Astrocyte (in vitro differentiated cells and primary cell): ENCODE results near the gene OPCML. TPM values are rescaled to one million over a fixed set of nuclear protein-coding genes. Genes with fewer than 3 reads are reported as not detected.

Experiments
- DNase-seq: peaks from one replicate; pipeline ENCODE4 v3.0.0-alpha.2; 2010; ENCODE audit warnings: low read depth
- FAIRE-seq: peaks from 2 replicates; lab custom pipeline; 2011; peaks lifted over from hg19 to GRCh38; lab: Jason Lieb, UNC
- H2AFZ ChIP-seq: 2 replicates; pipeline ENCODE4 v1.6.0; 2012; ENCODE audit warnings: low read depth, low read length, inconsistent platforms
- H3K27ac ChIP-seq: 2 replicates; pipeline ENCODE4 v1.5.1; 2011; ENCODE audit warnings: low read depth, low read length, inconsistent platforms
- H3K27me3 ChIP-seq: 2 replicates; pipeline ENCODE4 v1.6.0; 2011; ENCODE audit warnings: low read length, inconsistent platforms; ENCODE audit not compliant: insufficient read depth
- H3K36me3 ChIP-seq: 2 replicates; pipeline ENCODE4 v1.5.1; 2011; ENCODE audit warnings: low read length, inconsistent platforms; ENCODE audit not compliant: insufficient read depth
- H3K4me1 ChIP-seq: 2 replicates; pipeline ENCODE4 v1.5.1; 2011; ENCODE audit warnings: low read length, inconsistent platforms; ENCODE audit not compliant: insufficient read depth
- H3K4me2 ChIP-seq: 2 replicates; pipeline ENCODE4 v1.6.0; 2012; ENCODE audit warnings: low read length, inconsistent platforms
- H3K4me3 ChIP-seq: 2 replicates; pipeline ENCODE4 v1.5.1; 2011; ENCODE audit warnings: low read depth, mild to moderate bottlenecking, low read length, inconsistent platforms; ENCODE audit not compliant: insufficient read depth
- H3K79me2 ChIP-seq: 2 replicates; pipeline ENCODE4 v1.6.0; 2012; ENCODE audit warnings: mild to moderate bottlenecking, low read length, inconsistent platforms; ENCODE audit not compliant: insufficient read depth
- H3K9ac ChIP-seq: 2 replicates; pipeline ENCODE4 v1.6.0; 2012; ENCODE audit warnings: mild to moderate bottlenecking, low read length, inconsistent platforms
- H3K9me3 ChIP-seq: 2 replicates; pipeline ENCODE4 v1.5.1; 2012; ENCODE audit warnings: low read depth, mild to moderate bottlenecking, low read length, inconsistent platforms; ENCODE audit not compliant: insufficient read depth
- H4K20me1 ChIP-seq: 2 replicates; pipeline ENCODE4 v1.6.0; 2012; ENCODE audit warnings: low read length, inconsistent platforms; ENCODE audit not compliant: insufficient read depth
- H3K27ac Mint-ChIP-seq: one replicate; pipeline ENCODE4 v1.8.0; 2021; ENCODE audit warnings: mild to moderate bottlenecking, mixed read lengths; ENCODE audit not compliant: unreplicated experiment
- H3K27me3 Mint-ChIP-seq: one replicate; pipeline ENCODE4 v1.8.0; 2021; ENCODE audit warnings: low read depth, mixed read lengths; ENCODE audit not compliant: unreplicated experiment
- H3K36me3 Mint-ChIP-seq: one replicate; pipeline ENCODE4 v1.8.0; 2021; ENCODE audit warnings: low read depth, mixed read lengths; ENCODE audit not compliant: unreplicated experiment
- H3K4me1 Mint-ChIP-seq: one replicate; pipeline ENCODE4 v1.8.0; 2021; ENCODE audit warnings: low read depth, mixed read lengths; ENCODE audit not compliant: unreplicated experiment
- H3K4me3 Mint-ChIP-seq: one replicate; pipeline ENCODE4 v1.8.0; 2021; ENCODE audit warnings: mild to moderate bottlenecking, moderate library complexity, mixed read lengths; ENCODE audit not compliant: unreplicated experiment
- H3K9me3 Mint-ChIP-seq: one replicate; pipeline ENCODE4 v1.8.0; 2021; ENCODE audit warnings: mild to moderate bottlenecking, mixed read lengths; ENCODE audit not compliant: unreplicated experiment
- CTCF ChIP-seq: IDR thresholded peaks from 2 replicates; pipeline ENCODE4 v1.5.1; 2011; ENCODE audit warnings: low read depth, mild to moderate bottlenecking, inconsistent platforms, low read length, moderate library complexity; ENCODE audit not compliant: insufficient read depth
- EZH2 ChIP-seq: IDR thresholded peaks from 2 replicates; pipeline ENCODE4 v1.6.1; 2012; ENCODE audit warnings: mild to moderate bottlenecking, low read length, inconsistent platforms; ENCODE audit not compliant: insufficient read depth
- total RNA-seq: library from RNA; stranded (reverse); gene quantifications from 2 replicates; pipeline ENCODE4 v1.2.1, GENCODE V29; 2021

OPCML gene
- total RNA-seq, 1 donor from 2014 or later, result 7.9 TPM

- H2AFZ ChIP-seq, result no peak overlapping the region
- FAIRE-seq (no peak), DNase-seq (no peak)
- no peak overlapping the region for H3K27ac ChIP-seq
- H3K79me2 ChIP-seq, result no peaks in the 10 kb centered on the region
- Mint-ChIP-seq H3K27ac (no peak overlapping the region), H3K4me1 (peaks cover 34% of the 10 kb centered on the region), H3K4me3 (no peak overlapping the region), H3K36me3 (no peaks in the 10 kb centered on the region), H3K9me3 (no peaks in the 10 kb centered on the region), H3K27me3 (no peaks in the 10 kb centered on the region)
- no peak overlapping the region for H3K9ac ChIP-seq
- no peaks in the 10 kb centered on the region for H3K27me3 ChIP-seq
- H3K36me3 ChIP-seq, result no peaks in the 10 kb centered on the region
- no peaks in the 10 kb centered on the region for H4K20me1 ChIP-seq
- peaks cover 9% of the 10 kb centered on the region for H3K4me1 ChIP-seq
- H3K4me2 ChIP-seq, result no peak overlapping the region
- no peak overlapping the region for H3K4me3 ChIP-seq
- no peak for TF ChIP-seq EZH2
- no peak for TF ChIP-seq CTCF
- H3K9me3 ChIP-seq, result no peaks in the 10 kb centered on the region
Measured at GRCh38 chr11:132840191-132840590, 692.1 kb downstream of the OPCML start.

- FAIRE-seq, result no peak
- peak overlapping the region; percentile 70 for H2AFZ ChIP-seq
- no peaks in the 10 kb centered on the region for H4K20me1 ChIP-seq
- no peaks in the 10 kb centered on the region for H3K9me3 ChIP-seq
- peak overlapping the region; percentile 67 for H3K27ac Mint-ChIP-seq
- no peaks in the 10 kb centered on the region for H3K36me3 Mint-ChIP-seq
- H3K4me1 Mint-ChIP-seq, result peaks cover 29% of the 10 kb centered on the region
- no peaks in the 10 kb centered on the region for H3K9me3 Mint-ChIP-seq
- TF ChIP-seq CTCF (no peak), EZH2 (no peak)
- H3K4me3 ChIP-seq, result no peak overlapping the region
- H3K9ac ChIP-seq, result no peak overlapping the region
- no peaks in the 10 kb centered on the region for H3K27me3 Mint-ChIP-seq
- H3K27me3 ChIP-seq, result no peaks in the 10 kb centered on the region
- no peaks in the 10 kb centered on the region for H3K79me2 ChIP-seq
- H3K36me3 ChIP-seq, result no peaks in the 10 kb centered on the region
- H3K4me2 ChIP-seq, result peak overlapping the region; percentile 52
- H3K4me1 ChIP-seq, result peaks cover 4% of the 10 kb centered on the region
- H3K4me3 Mint-ChIP-seq, result no peak overlapping the region
- H3K27ac ChIP-seq, result peak overlapping the region; percentile 20
- DNase-seq, result no peak
Measured at GRCh38 chr11:132839236-132839945, 692.9 kb downstream of the OPCML start.

- Mint-ChIP-seq H3K27me3 (no peaks in the 10 kb centered on the region), H3K4me3 (no peak overlapping the region), H3K4me1 (peaks cover 21% of the 10 kb centered on the region), H3K9me3 (no peaks in the 10 kb centered on the region), H3K27ac (peak overlapping the region; percentile 67), H3K36me3 (no peaks in the 10 kb centered on the region)
- peak overlapping the region; percentile 70 for H2AFZ ChIP-seq
- H3K27ac ChIP-seq, result peak overlapping the region; percentile 20
- H4K20me1 ChIP-seq, result no peaks in the 10 kb centered on the region
- peak; percentile 43 for FAIRE-seq
- H3K79me2 ChIP-seq, result no peaks in the 10 kb centered on the region
- no peak overlapping the region for H3K4me3 ChIP-seq
- no peaks in the 10 kb centered on the region for H3K36me3 ChIP-seq
- TF ChIP-seq CTCF (no peak), EZH2 (no peak)
- peak overlapping the region; percentile 52 for H3K4me2 ChIP-seq
- H3K9ac ChIP-seq, result no peak overlapping the region
- peak; percentile 79 for DNase-seq
- no peaks in the 10 kb centered on the region for H3K9me3 ChIP-seq
- no peaks in the 10 kb centered on the region for H3K27me3 ChIP-seq
- H3K4me1 ChIP-seq, result peaks cover 4% of the 10 kb centered on the region
Measured at GRCh38 chr11:132838627-132839026, 693.7 kb downstream of the OPCML start.
